Measurements from ENCODE around the gene ERV3-1.
"Not testable (repeated sequence)": the region's sequence is repeated elsewhere in the genome, so short reads cannot be mapped to it uniquely, and the experiment has no call there.

The ERV3-1 gene, protein sequence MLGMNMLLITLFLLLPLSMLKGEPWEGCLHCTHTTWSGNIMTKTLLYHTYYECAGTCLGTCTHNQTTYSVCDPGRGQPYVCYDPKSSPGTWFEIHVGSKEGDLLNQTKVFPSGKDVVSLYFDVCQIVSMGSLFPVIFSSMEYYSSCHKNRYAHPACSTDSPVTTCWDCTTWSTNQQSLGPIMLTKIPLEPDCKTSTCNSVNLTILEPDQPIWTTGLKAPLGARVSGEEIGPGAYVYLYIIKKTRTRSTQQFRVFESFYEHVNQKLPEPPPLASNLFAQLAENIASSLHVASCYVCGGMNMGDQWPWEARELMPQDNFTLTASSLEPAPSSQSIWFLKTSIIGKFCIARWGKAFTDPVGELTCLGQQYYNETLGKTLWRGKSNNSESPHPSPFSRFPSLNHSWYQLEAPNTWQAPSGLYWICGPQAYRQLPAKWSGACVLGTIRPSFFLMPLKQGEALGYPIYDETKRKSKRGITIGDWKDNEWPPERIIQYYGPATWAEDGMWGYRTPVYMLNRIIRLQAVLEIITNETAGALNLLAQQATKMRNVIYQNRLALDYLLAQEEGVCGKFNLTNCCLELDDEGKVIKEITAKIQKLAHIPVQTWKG

GRCh38 chr7:65006094-65006992 lies at the start of gene ERV3-1:
TSS of gene ERV3-1 (minus strand) at chr7:65006687. CDS start at chr7:64993026, 13,661 bp downstream.
- peak; percentile 96 for DNase-seq

DNA sequence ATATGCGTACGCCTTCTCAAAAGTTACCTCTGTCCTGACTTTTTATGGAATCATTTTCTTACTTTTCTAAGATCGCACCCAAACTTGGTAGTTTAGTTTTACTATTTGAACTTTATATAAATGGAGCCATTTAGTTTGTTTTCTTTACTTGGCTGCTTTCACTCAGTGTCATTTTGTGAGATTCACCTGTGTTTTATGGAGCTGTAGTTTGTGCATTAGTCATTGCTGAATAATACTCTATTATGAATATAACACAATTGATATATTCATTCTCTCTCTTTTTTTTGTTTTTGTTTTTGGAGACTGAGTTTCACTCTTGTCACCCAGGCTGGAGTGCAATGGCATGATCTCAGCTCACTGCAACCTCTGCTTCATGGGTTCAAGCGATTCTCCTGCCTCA lies 49.3 kb upstream of the ERV3-1 start:
- not testable (repeated sequence) for DNase-seq

GRCh38 chr7:65054466-65054994 lies 48.0 kb upstream of the ERV3-1 start:
- DNase-seq, result not testable (repeated sequence)

GRCh38 chr7:65051654-65052053 lies 45.2 kb upstream of the ERV3-1 start:
- DNase-seq, result not testable (repeated sequence)

- DNase-seq, result not testable (repeated sequence)
These were observed 44.7 kb upstream of the ERV3-1 start for GRCh38 chr7:65051139-65051538.

DNA sequence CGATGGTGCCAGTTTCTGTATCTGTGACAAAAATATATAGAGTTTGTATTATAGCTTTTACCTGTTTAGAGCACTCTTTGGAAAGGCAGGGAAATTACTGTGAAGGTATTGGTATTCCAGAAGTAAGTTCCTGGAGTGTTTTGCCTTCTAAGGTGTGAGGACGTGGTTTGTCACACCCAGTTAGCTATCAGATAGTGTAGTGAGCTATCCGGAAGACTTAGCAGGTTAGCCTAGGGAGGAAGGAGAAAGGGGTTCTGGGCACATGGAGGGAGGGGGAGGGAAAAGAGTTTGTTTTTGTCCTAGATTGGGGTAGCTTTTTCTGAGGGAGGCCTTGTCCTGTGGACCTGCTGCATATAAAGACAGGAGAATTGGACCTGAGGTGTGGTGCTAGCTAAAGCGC lies 39.8 kb upstream of the ERV3-1 start:
- not testable (repeated sequence) for DNase-seq

GRCh38 chr7:65045589-65045988 lies 39.1 kb upstream of the ERV3-1 start:
- not testable (repeated sequence) for DNase-seq

GRCh38 chr7:65038767-65039166 lies 32.3 kb upstream of the ERV3-1 start:
- DNase-seq, result peak; percentile 14

DNA sequence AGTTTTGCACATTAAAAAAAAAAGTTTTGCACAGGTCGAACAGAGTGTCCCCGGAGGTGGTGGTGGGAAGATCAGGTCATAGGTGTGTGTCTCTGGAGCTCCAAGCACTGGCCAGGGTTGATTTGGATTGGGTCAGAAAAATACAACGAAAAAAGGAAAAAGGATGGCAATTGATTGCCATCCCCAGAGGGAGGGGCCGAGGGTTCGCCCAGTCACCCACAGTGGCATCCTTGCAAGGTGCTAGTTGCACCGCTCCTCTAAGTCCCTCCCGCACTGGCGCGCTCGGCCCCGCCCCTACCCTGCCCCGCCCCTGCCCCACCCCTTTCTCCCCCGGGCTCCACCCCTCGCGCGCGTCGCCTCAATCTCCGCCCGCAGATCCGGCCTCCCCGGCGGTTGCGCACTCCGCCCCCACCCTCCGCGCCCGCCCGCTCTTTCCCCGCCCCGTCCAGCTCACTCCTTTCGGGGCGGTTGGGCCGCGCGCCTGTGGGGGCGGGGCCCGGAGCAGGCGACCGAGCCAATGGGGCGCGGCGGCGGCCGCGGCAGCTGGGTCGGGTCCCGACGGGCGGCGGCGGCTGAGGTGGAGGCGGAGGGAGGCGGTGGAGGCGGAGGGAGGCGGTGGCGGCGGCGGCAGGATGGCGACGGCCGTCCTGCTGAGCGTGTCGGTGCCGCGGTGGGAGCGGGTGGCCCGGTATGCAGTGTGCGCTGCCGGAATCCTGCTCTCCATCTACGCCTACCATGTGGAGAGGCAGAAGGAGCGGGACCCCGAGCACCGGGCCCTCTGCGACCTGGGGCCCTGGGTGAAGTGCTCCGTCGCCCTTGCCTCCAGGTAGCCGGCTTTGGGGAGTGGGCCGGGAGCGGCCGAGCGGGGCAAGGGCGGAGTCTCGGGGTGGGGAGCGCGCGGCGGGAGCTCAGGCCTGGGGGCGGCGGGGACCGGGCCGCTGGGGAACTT lies 31.5 kb upstream of the ERV3-1 start:
- DNase-seq, result peak; percentile 95

GRCh38 chr7:65036526-65036925 lies 30.0 kb upstream of the ERV3-1 start:
- DNase-seq, result not testable (repeated sequence)

DNA sequence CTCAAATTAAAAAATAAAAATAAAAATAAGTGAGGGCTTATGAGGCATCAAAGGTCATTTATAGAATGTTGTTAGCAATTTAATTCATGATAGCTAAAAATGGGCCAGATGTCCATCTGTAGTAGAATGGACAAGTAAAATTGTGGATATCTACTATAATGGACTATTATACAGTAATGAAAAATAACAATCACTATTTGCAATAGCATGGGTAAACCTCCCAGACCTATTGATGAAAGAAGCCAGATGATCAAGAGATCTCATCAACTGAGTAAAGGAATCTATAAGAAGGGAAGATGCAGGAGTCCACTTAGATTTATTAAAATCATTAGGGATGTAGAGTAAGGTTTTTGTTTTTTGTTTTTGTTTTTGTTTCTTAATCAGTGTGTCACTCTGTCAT lies 29.0 kb upstream of the ERV3-1 start:
- DNase-seq, result not testable (repeated sequence)

- DNase-seq, result not testable (repeated sequence)
These were observed 27.8 kb upstream of the ERV3-1 start for GRCh38 chr7:65034120-65034782.

GRCh38 chr7:65033391-65033790 lies 26.9 kb upstream of the ERV3-1 start:
- not testable (repeated sequence) for DNase-seq

- DNase-seq, result not testable (repeated sequence)
These were observed 18.5 kb upstream of the ERV3-1 start for GRCh38 chr7:65025023-65025422.

DNA sequence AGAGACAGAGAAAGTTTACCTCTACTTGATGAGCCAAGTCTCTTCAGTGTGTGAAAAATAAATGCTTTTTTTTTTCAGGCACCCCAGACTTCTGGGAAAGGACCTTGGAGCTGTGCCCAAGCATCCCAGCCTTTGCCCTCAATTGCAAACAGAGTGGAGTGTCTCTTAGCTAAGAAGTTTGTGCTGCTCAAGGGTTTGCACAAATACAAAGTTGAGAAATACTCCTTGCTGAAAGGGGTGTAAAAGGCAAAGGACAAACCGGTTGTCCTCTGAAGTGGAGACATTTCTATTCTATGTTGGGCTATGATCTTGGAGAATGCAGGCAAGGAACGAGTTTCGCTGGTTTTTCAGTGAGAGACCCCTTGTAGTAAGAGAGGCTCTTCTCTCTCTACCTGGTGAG lies 14.5 kb upstream of the ERV3-1 start:
- DNase-seq, result not testable (repeated sequence)

- DNase-seq, result not testable (repeated sequence)
These were observed 3.4 kb upstream of the ERV3-1 start for GRCh38 chr7:65009881-65010280.

- DNase-seq, result not testable (repeated sequence)
These were observed 2.9 kb upstream of the ERV3-1 start for GRCh38 chr7:65009394-65009793.

DNA sequence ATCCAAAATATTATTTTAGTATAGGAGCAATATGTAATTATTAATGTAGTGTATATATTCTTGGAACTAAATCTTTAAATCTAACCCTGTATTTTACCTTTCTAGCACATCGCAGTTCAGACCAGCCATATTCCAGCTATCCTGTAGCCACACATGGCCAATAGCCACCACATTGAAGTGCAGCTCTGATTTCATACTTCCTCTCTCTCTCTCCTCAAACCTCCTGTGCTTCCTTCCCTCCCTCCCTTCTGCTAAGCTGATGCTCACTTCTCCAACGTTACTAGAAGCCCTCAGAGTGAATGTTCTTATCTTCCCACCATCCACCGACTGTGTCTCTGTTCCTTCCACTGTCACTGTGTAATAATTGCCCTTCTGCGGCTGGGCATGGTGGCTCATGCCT lies 549 bp upstream of the ERV3-1 start:
- DNase-seq, result peak; percentile 3

- no peak for DNase-seq
These were observed 1.9 kb downstream of the ERV3-1 start for GRCh38 chr7:65004575-65004974.

GRCh38 chr7:65002972-65003585 lies 3.4 kb downstream of the ERV3-1 start:
- DNase-seq, result no peak

All from activated CD4-positive, alpha-beta T cell treated with anti-CD3 and anti-CD28 coated beads, Interleukin-10, Interleukin-2, amounts not matched to agents 100 ng/mL and 50 ng/mL, durations not matched to agents 16 hours and 8 hours (primary cell).